HL-60 (cell line): Measurements from ENCODE around the gene COL4A3.

ENCODE experiments used
- GABPA ChIP-seq: IDR thresholded peaks from 2 replicates; pipeline ENCODE4 v1.6.1; 2012; ENCODE audit warnings: low read depth
- TF ChIP-seq, protein P1 (sequence below): IDR thresholded peaks from one replicate; pipeline ENCODE4 v1.5.1; 2011; ENCODE audit warnings: low read length, control low read depth, inconsistent platforms; ENCODE audit not compliant: insufficient read depth
- TF ChIP-seq, protein P2 (sequence below): IDR thresholded peaks from 2 replicates; pipeline ENCODE4 v1.6.1; 2012; ENCODE audit warnings: low read depth; ENCODE audit not compliant: insufficient replicate concordance

DNA sequence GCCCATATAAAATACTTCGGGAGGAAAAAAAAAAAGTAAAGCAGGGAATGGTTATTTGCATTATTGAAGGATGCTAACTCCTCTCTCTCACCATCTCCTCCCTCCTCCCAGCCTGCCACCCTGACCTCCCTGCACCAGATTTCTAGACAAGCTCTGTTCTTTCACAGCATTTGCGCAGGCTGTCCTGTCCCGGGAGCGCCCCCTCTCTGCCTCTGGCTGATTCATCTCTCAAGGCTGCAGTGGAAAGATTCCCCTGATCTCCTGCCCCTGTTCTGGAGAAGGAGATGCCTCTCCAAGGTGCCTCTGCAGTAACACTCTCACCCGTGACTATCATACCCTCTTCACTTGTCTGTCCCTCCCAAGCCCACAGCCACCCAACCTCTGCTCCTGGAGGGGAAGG is 38.9 kb upstream of the COL4A3 start:
- TF ChIP-seq, protein P1, sequence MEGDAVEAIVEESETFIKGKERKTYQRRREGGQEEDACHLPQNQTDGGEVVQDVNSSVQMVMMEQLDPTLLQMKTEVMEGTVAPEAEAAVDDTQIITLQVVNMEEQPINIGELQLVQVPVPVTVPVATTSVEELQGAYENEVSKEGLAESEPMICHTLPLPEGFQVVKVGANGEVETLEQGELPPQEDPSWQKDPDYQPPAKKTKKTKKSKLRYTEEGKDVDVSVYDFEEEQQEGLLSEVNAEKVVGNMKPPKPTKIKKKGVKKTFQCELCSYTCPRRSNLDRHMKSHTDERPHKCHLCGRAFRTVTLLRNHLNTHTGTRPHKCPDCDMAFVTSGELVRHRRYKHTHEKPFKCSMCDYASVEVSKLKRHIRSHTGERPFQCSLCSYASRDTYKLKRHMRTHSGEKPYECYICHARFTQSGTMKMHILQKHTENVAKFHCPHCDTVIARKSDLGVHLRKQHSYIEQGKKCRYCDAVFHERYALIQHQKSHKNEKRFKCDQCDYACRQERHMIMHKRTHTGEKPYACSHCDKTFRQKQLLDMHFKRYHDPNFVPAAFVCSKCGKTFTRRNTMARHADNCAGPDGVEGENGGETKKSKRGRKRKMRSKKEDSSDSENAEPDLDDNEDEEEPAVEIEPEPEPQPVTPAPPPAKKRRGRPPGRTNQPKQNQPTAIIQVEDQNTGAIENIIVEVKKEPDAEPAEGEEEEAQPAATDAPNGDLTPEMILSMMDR: no peak
- TF ChIP-seq, protein P2, sequence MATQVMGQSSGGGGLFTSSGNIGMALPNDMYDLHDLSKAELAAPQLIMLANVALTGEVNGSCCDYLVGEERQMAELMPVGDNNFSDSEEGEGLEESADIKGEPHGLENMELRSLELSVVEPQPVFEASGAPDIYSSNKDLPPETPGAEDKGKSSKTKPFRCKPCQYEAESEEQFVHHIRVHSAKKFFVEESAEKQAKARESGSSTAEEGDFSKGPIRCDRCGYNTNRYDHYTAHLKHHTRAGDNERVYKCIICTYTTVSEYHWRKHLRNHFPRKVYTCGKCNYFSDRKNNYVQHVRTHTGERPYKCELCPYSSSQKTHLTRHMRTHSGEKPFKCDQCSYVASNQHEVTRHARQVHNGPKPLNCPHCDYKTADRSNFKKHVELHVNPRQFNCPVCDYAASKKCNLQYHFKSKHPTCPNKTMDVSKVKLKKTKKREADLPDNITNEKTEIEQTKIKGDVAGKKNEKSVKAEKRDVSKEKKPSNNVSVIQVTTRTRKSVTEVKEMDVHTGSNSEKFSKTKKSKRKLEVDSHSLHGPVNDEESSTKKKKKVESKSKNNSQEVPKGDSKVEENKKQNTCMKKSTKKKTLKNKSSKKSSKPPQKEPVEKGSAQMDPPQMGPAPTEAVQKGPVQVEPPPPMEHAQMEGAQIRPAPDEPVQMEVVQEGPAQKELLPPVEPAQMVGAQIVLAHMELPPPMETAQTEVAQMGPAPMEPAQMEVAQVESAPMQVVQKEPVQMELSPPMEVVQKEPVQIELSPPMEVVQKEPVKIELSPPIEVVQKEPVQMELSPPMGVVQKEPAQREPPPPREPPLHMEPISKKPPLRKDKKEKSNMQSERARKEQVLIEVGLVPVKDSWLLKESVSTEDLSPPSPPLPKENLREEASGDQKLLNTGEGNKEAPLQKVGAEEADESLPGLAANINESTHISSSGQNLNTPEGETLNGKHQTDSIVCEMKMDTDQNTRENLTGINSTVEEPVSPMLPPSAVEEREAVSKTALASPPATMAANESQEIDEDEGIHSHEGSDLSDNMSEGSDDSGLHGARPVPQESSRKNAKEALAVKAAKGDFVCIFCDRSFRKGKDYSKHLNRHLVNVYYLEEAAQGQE: no peak
- TF ChIP-seq GABPA: no peak
